ENCODE measurements around the gene RASGEF1B. TPM values are rescaled to one million over a fixed set of nuclear protein-coding genes. Genes with fewer than 3 reads are reported as not detected.
"Not testable (repeated sequence)": the region's sequence is repeated elsewhere in the genome, so short reads cannot be mapped to it uniquely, and the experiment has no call there.

Gene RASGEF1B
- total and polyA plus RNA-seq, 5 donors from 2014 or later, result 1.1 to 28.0 (median 2.4) TPM

GRCh38 chr4:81409836-81410235, 61.9 kb downstream of the RASGEF1B start:
- no peak overlapping the region for H3K4me3 Mint-ChIP-seq
- no peak overlapping the region for H3K27ac Mint-ChIP-seq
- no peaks in the 10 kb centered on the region for H3K9me3 Mint-ChIP-seq
- peaks cover 11% of the 10 kb centered on the region for H3K27me3 Mint-ChIP-seq
- no peaks in the 10 kb centered on the region for H3K36me3 Mint-ChIP-seq
- Histone ChIP-seq H3K9me3 (ENCODE audit: control insufficient read depth in 2 of 2, low read length in 2 of 2) (no peaks in the 10 kb centered on the region), H3K4me3 (ENCODE audit: low read depth, low read length) (no peak overlapping the region), H3K4me1 (ENCODE audit: control insufficient read depth, insufficient read depth, low read length, poor library complexity, severe bottlenecking) (peaks cover 3% of the 10 kb centered on the region), H3K27me3 (ENCODE audit: control insufficient read depth, insufficient read depth, low read length) (peaks cover 2% of the 10 kb centered on the region), H3K36me3 (ENCODE audit: control insufficient read depth, insufficient read depth, low read length) (no peaks in the 10 kb centered on the region), H3K27ac (ENCODE audit: insufficient read depth, low read length, poor library complexity, severe bottlenecking) (no peak overlapping the region)
- H3K4me1 Mint-ChIP-seq, result peaks cover 0 to 9% (median 3%) of the 10 kb centered on the region in 4 donors
- ATAC-seq (ENCODE audit: low read depth in 2 of 2), result no peak
- DNase-seq, result no peak

- H3K9me3 Mint-ChIP-seq, result no peaks in the 10 kb centered on the region
- DNase-seq (no peak), ATAC-seq (ENCODE audit: low read depth in 2 of 2) (no peak)
- Histone ChIP-seq H3K4me3 (ENCODE audit: low read depth, low read length) (no peak overlapping the region), H3K9me3 (ENCODE audit: control insufficient read depth in 2 of 2, low read length in 2 of 2) (no peaks in the 10 kb centered on the region), H3K27me3 (ENCODE audit: control insufficient read depth, insufficient read depth, low read length) (peaks cover 2% of the 10 kb centered on the region), H3K4me1 (ENCODE audit: control insufficient read depth, insufficient read depth, low read length, poor library complexity, severe bottlenecking) (peaks cover 3% of the 10 kb centered on the region), H3K36me3 (ENCODE audit: control insufficient read depth, insufficient read depth, low read length) (no peaks in the 10 kb centered on the region), H3K27ac (ENCODE audit: insufficient read depth, low read length, poor library complexity, severe bottlenecking) (no peak overlapping the region)
- peaks cover 0 to 9% (median 4%) of the 10 kb centered on the region in 4 donors for H3K4me1 Mint-ChIP-seq
- H3K27me3 Mint-ChIP-seq, result peaks cover 11% of the 10 kb centered on the region
- no peaks in the 10 kb centered on the region for H3K36me3 Mint-ChIP-seq
- H3K4me3 Mint-ChIP-seq, result no peak overlapping the region
- H3K27ac Mint-ChIP-seq, result no peak overlapping the region
Observed at GRCh38 chr4:81408341-81408740, 63.4 kb downstream of the RASGEF1B start.

GRCh38 chr4:81407726-81408125, 64.0 kb downstream of the RASGEF1B start:
- Histone ChIP-seq H3K4me3 (ENCODE audit: low read depth, low read length) (no peak overlapping the region), H3K36me3 (ENCODE audit: control insufficient read depth, insufficient read depth, low read length) (no peaks in the 10 kb centered on the region), H3K27ac (ENCODE audit: insufficient read depth, low read length, poor library complexity, severe bottlenecking) (no peak overlapping the region), H3K9me3 (ENCODE audit: control insufficient read depth in 2 of 2, low read length in 2 of 2) (no peaks in the 10 kb centered on the region), H3K27me3 (ENCODE audit: control insufficient read depth, insufficient read depth, low read length) (peaks cover 2% of the 10 kb centered on the region), H3K4me1 (ENCODE audit: control insufficient read depth, insufficient read depth, low read length, poor library complexity, severe bottlenecking) (peaks cover 3% of the 10 kb centered on the region)
- no peak for DNase-seq
- H3K4me1 Mint-ChIP-seq, result peaks cover 0 to 9% (median 4%) of the 10 kb centered on the region in 4 donors
- ATAC-seq (ENCODE audit: low read depth in 2 of 2), result no peak
- no peaks in the 10 kb centered on the region for H3K36me3 Mint-ChIP-seq
- no peak overlapping the region for H3K4me3 Mint-ChIP-seq
- H3K9me3 Mint-ChIP-seq, result no peaks in the 10 kb centered on the region
- no peak overlapping the region for H3K27ac Mint-ChIP-seq
- H3K27me3 Mint-ChIP-seq, result peaks cover 11% of the 10 kb centered on the region

GRCh38 chr4:81406481-81406880, 65.2 kb downstream of the RASGEF1B start:
- H3K4me1 Mint-ChIP-seq; H3K27me3 ChIP-seq (ENCODE audit: control insufficient read depth, insufficient read depth, low read length); DNase-seq; ATAC-seq (ENCODE audit: low read depth in 2 of 2); H3K4me1 ChIP-seq (ENCODE audit: control insufficient read depth, insufficient read depth, low read length, poor library complexity, severe bottlenecking); H3K9me3 Mint-ChIP-seq; H3K27ac ChIP-seq (ENCODE audit: insufficient read depth, low read length, poor library complexity, severe bottlenecking); H3K36me3 Mint-ChIP-seq; H3K4me3 ChIP-seq (ENCODE audit: low read depth, low read length); H3K9me3 ChIP-seq (ENCODE audit: control insufficient read depth in 2 of 2, low read length in 2 of 2); H3K4me3 Mint-ChIP-seq; H3K36me3 ChIP-seq (ENCODE audit: control insufficient read depth, insufficient read depth, low read length); H3K27ac Mint-ChIP-seq: not testable (repeated sequence)
- peaks cover 11% of the 10 kb centered on the region for H3K27me3 Mint-ChIP-seq

- Mint-ChIP-seq H3K27ac (no peak overlapping the region), H3K36me3 (no peaks in the 10 kb centered on the region), H3K4me3 (peak overlapping the region in 2 of 4 donors; percentile 10 to 51), H3K9me3 (no peaks in the 10 kb centered on the region), H3K4me1 (peaks cover 0 to 9% (median 4%) of the 10 kb centered on the region in 4 donors), H3K27me3 (peaks cover 11% of the 10 kb centered on the region)
- Histone ChIP-seq H3K9me3 (ENCODE audit: control insufficient read depth in 2 of 2, low read length in 2 of 2) (no peaks in the 10 kb centered on the region), H3K4me3 (ENCODE audit: low read depth, low read length) (peak overlapping the region; percentile 57), H3K27ac (ENCODE audit: insufficient read depth, low read length, poor library complexity, severe bottlenecking) (no peak overlapping the region), H3K4me1 (ENCODE audit: control insufficient read depth, insufficient read depth, low read length, poor library complexity, severe bottlenecking) (peaks cover 3% of the 10 kb centered on the region), H3K27me3 (ENCODE audit: control insufficient read depth, insufficient read depth, low read length) (no peaks in the 10 kb centered on the region), H3K36me3 (ENCODE audit: control insufficient read depth, insufficient read depth, low read length) (no peaks in the 10 kb centered on the region)
- ATAC-seq (ENCODE audit: low read depth in 2 of 2) (peak; percentile 53 to 58), DNase-seq (peak; percentile 16 to 77 (median 73))
Observed at GRCh38 chr4:81405900-81406401, 65.8 kb downstream of the RASGEF1B start.

GRCh38 chr4:81404741-81405140, 67.0 kb downstream of the RASGEF1B start:
- H3K36me3 Mint-ChIP-seq, result no peaks in the 10 kb centered on the region
- no peaks in the 10 kb centered on the region for H3K9me3 Mint-ChIP-seq
- peaks cover 11% of the 10 kb centered on the region for H3K27me3 Mint-ChIP-seq
- DNase-seq (no peak), ATAC-seq (ENCODE audit: low read depth in 2 of 2) (no peak)
- no peak overlapping the region for H3K27ac Mint-ChIP-seq
- H3K4me1 Mint-ChIP-seq, result peaks cover 0 to 9% (median 4%) of the 10 kb centered on the region in 4 donors
- H3K4me3 Mint-ChIP-seq, result no peak overlapping the region
- Histone ChIP-seq H3K27me3 (ENCODE audit: control insufficient read depth, insufficient read depth, low read length) (no peaks in the 10 kb centered on the region), H3K36me3 (ENCODE audit: control insufficient read depth, insufficient read depth, low read length) (no peaks in the 10 kb centered on the region), H3K9me3 (ENCODE audit: control insufficient read depth in 2 of 2, low read length in 2 of 2) (no peaks in the 10 kb centered on the region), H3K4me3 (ENCODE audit: low read depth, low read length) (no peak overlapping the region), H3K4me1 (ENCODE audit: control insufficient read depth, insufficient read depth, low read length, poor library complexity, severe bottlenecking) (peaks cover 3% of the 10 kb centered on the region), H3K27ac (ENCODE audit: insufficient read depth, low read length, poor library complexity, severe bottlenecking) (no peak overlapping the region)

- ATAC-seq (ENCODE audit: low read depth in 2 of 2), result no peak
- no peak overlapping the region for H3K4me3 ChIP-seq (ENCODE audit: low read depth, low read length)
- H3K9me3 Mint-ChIP-seq, result no peaks in the 10 kb centered on the region
- no peaks in the 10 kb centered on the region for H3K36me3 Mint-ChIP-seq
- H3K27ac Mint-ChIP-seq, result no peak overlapping the region
- no peak overlapping the region for H3K27ac ChIP-seq (ENCODE audit: insufficient read depth, low read length, poor library complexity, severe bottlenecking)
- peaks cover 3% of the 10 kb centered on the region for H3K4me1 ChIP-seq (ENCODE audit: control insufficient read depth, insufficient read depth, low read length, poor library complexity, severe bottlenecking)
- H3K9me3 ChIP-seq (ENCODE audit: control insufficient read depth in 2 of 2, low read length in 2 of 2), result no peaks in the 10 kb centered on the region
- H3K27me3 Mint-ChIP-seq, result peaks cover 11% of the 10 kb centered on the region
- peaks cover 0 to 9% (median 4%) of the 10 kb centered on the region in 4 donors for H3K4me1 Mint-ChIP-seq
- no peaks in the 10 kb centered on the region for H3K27me3 ChIP-seq (ENCODE audit: control insufficient read depth, insufficient read depth, low read length)
- H3K4me3 Mint-ChIP-seq, result no peak overlapping the region
- no peaks in the 10 kb centered on the region for H3K36me3 ChIP-seq (ENCODE audit: control insufficient read depth, insufficient read depth, low read length)
- no peak for DNase-seq
Observed at GRCh38 chr4:81404294-81404693, 67.4 kb downstream of the RASGEF1B start.

- no peak overlapping the region for H3K4me3 ChIP-seq (ENCODE audit: low read depth, low read length)
- H3K27me3 ChIP-seq (ENCODE audit: control insufficient read depth, insufficient read depth, low read length), result no peaks in the 10 kb centered on the region
- ATAC-seq (ENCODE audit: low read depth in 2 of 2) (no peak), DNase-seq (no peak)
- no peaks in the 10 kb centered on the region for H3K36me3 ChIP-seq (ENCODE audit: control insufficient read depth, insufficient read depth, low read length)
- H3K27me3 Mint-ChIP-seq, result no peaks in the 10 kb centered on the region
- no peaks in the 10 kb centered on the region for H3K36me3 Mint-ChIP-seq
- H3K4me1 ChIP-seq (ENCODE audit: control insufficient read depth, insufficient read depth, low read length, poor library complexity, severe bottlenecking), result no peaks in the 10 kb centered on the region
- no peak overlapping the region for H3K27ac ChIP-seq (ENCODE audit: insufficient read depth, low read length, poor library complexity, severe bottlenecking)
- H3K4me1 Mint-ChIP-seq, result no peaks in the 10 kb centered on the region
- H3K27ac Mint-ChIP-seq, result no peak overlapping the region
- H3K4me3 Mint-ChIP-seq, result no peak overlapping the region
- H3K9me3 ChIP-seq (ENCODE audit: control insufficient read depth in 2 of 2, low read length in 2 of 2), result no peaks in the 10 kb centered on the region
- H3K9me3 Mint-ChIP-seq, result no peaks in the 10 kb centered on the region
Observed at GRCh38 chr4:81399306-81400086, 72.2 kb downstream of the RASGEF1B start.
